DMS 273 (cell line): ENCODE results near the gene MBOAT1.
"Not testable (repeated sequence)": the region's sequence is repeated elsewhere in the genome, so short reads cannot be mapped to it uniquely, and the experiment has no call there.

ENCODE experiments used
- DNase-seq: peaks from one replicate; lab custom pipeline; 2025; ENCODE audit not compliant: unreplicated experiment; lab: John Stamatoyannopoulos, UW

Gene MBOAT1

GRCh38 chr6:20142866-20143265 is 69.4 kb downstream of the MBOAT1 start:
- no peak for DNase-seq

- DNase-seq, result no peak
Observed at GRCh38 chr6:20141931-20142330, 70.3 kb downstream of the MBOAT1 start.

DNA sequence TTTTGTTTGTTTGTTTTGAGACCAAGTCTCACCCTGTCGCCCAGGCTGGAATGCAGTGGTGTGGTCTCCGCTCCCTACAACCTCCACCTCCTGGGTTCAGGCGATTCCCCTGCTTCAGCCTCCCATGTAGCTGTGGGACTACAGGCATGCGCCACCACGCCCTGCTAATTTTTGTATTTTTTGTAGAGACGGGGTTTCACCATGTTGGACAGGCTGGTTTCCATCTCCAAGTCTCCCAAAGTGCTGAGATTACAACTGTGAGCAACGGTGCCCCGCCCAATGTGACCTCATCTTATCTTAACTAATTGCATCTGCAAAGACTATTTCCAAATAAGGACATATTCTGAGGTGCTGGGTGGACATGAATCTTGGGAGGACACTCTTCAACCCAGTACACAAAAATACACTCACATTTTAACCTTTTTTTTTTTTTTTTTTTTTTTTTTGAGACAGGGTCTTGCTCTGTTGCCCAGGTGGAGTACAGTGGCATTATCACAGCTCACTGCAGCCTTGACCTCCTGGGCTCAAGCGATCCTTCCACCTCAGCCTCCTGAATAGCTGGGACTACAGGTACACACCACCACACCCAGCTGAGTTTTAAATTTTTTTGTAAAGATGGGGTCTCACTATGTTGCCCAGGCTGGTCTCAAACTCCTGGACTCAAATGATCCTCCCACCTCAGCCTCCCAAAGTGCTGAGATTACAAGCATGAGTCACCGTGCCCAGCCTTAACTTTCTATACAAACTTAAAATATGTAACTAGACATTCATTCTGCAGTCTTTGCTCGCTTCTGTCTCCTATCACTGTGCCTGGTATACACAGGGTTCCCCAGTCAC is 72.9 kb downstream of the MBOAT1 start:
- not testable (repeated sequence) for DNase-seq

- no peak for DNase-seq
Observed at GRCh38 chr6:20137837-20138236, 74.4 kb downstream of the MBOAT1 start.

DNA sequence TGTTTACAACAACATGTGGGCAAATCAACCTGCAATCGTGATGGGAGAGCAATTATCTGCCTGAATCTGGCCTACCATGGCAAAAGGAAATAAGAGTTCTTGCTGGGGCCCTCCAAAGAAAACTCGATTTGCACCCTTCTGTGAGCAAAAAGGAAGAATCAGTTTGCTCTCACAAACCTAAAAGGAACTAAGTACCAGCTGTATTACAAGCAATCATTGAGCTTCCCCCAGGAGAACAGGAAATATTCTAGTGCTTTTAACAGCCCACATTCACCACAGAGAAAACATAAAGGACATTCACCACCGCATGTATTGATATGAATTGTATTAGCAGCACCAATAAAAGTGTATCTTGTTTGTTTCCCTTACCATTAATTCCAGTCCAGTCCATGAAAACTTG is 75.0 kb downstream of the MBOAT1 start:
- DNase-seq, result no peak

GRCh38 chr6:20135677-20136268 is 76.5 kb downstream of the MBOAT1 start:
- no peak for DNase-seq

GRCh38 chr6:20134613-20135012 is 77.7 kb downstream of the MBOAT1 start:
- no peak for DNase-seq

GRCh38 chr6:20129290-20130088 is 82.8 kb downstream of the MBOAT1 start:
- no peak for DNase-seq

DNA sequence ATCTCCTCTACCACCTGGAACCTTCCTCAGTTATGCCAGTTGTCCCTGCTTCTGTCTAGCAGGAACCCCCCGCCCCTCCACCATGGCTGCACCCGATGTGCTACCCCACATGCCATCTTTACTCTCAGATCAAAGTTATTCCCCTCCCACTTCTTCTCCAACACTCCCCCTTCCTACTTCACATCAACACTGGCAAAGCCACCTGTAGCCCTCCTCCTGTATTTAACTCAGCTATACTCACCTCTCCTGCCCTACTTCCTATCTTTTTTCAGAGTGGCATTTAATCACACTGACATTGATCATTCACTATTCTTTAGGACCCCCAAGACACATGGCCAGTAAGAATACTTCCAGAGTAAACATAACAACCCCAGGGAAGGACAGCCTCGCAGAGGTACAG is 84.3 kb downstream of the MBOAT1 start:
- no peak for DNase-seq

GRCh38 chr6:20126789-20127653 is 85.2 kb downstream of the MBOAT1 start:
- DNase-seq, result peak; percentile 84

- DNase-seq, result no peak
Observed at GRCh38 chr6:20126102-20126752, 86.0 kb downstream of the MBOAT1 start.

- DNase-seq, result no peak
Observed at GRCh38 chr6:20124545-20124944, 87.7 kb downstream of the MBOAT1 start.

DNA sequence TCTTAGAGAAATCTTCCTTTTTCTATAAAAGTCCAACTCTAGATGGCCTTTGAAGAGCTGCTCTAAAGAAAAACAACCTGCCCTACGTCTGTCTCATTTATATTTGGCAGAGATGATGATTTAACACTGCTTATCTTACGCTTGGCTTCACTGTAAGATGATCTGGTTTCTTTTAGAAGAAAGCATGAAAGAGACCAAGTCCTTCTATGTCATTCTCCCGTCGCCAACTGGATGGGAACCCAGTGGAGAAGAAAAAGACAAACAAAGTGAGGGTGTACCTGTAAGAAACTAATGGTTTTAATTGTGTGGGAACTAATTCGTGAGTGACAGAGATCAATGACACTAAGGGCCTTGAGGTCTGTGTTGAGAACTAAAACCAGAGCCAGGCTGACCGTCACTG is 92.8 kb downstream of the MBOAT1 start:
- DNase-seq, result peak; percentile 20

DNA sequence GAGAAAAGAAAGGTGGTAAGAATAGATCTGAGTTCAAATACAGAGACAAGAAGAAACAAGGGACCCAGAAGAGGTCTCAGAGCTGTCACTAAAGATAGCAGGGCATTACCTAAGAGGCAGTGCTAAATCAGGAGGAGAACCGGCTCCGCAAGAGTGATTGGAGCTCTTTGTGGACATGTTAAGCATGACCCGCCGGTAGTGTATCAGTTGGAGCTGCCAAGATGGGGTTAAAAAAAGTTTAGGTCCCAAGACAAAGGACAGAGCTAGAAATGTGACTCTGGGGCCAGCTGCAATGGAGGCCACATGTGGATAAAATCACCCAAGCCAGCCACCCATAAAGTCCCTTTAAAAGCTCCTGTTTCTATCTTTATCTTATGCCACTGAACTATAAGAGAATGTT is 93.4 kb downstream of the MBOAT1 start:
- no peak for DNase-seq

GRCh38 chr6:20117474-20117873 is 94.8 kb downstream of the MBOAT1 start:
- no peak for DNase-seq

DNA sequence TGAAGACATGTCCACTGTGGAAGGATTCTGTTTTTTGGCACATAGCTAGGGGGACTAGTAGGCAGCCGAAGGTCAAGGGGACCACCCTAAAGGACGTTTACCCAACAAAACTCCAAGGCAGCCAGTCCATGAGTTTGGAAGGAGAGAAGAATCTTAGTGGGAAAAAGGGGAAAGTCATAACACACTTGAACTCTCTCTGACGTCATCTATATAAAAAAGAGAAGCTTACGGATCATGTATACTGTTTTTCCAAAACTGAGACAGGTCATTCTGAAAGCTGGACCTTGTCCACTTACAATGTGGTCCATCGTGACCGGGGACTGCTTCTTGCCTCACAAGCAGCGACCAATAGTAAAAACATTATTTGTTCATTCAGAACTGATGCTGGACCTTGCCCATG is 95.5 kb downstream of the MBOAT1 start:
- DNase-seq, result no peak

DNA sequence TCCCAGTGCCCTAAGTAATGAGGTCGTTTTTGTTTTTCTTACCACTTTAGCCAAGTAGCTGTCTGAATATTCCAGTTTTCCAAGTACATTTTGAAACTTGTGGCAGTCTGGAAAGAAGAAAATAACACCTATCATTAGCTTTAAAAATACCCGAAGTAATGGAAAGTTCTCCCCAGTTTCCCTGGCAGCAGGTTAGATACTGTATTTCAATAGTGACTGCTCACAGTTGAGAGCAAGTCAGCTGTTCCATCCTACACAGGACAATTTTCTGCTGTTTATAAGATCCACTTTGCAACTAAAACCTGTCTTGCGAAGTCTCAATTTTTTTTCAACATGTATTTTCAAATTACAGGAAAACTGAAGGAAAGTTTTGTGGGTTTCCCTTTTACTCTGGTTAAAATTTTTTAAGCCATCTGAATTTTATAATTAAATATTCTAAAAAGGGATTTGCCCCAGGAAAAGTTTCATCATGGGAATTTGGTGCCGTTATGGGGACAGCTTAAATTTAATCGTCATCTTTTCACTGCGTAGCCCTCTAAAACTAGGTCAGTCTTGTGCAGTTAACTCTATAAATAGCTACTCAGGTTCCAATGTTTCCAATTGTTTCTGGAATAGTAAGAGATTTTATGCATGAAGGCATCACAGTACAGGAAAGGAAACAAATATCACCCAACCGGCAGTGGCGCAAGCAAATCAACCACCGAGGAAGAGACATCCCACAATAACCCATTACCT is 96.9 kb downstream of the MBOAT1 start:
- peak; percentile 49 for DNase-seq

DNA sequence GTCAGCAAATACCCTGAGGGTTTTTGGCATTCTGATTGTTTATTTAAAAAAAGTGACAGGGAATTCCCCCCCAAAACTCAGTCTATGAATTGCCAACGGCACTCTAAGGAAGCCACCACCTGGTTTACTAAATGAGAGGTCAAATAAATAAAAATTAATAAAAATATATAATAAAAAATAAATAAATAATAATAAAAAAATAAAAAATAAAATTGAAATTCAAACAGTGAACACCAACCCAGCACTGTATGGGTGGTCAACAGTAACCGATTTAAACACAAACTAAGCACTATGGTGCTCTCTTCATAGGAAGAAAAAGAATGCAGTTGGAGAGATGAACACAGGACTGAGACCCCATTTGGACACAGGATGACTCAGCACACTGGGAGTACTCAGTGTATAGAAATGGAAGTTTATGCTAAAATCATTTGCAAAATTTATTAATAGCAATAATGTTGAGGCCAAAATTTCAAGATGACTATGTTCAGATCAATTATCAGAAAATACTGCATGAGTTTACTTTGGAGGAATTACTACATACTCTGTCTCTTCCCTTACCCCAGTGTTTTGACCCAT is 98.5 kb downstream of the MBOAT1 start:
- no peak for DNase-seq

GRCh38 chr6:20112841-20113240 is 99.4 kb downstream of the MBOAT1 start:
- DNase-seq, result no peak
